GM19395 (cell line): ENCODE data around the gene PRKG1.
A peak's percentile ranks its signal among the peaks of the same experiment; 100 is the strongest.

Experiments
- ATAC-seq: cut with Tn5 transposase; IDR thresholded peaks from one replicate; pipeline ENCODE4 v1.9.1; 2021; ENCODE audit warnings: mild to moderate bottlenecking, moderate library complexity; ENCODE audit not compliant: unreplicated experiment

The PRKG1 gene

GRCh38 chr10:52259426-52259812 is 1185.1 kb downstream of the PRKG1 start:
- no peak for ATAC-seq

- no peak for ATAC-seq
Observed at GRCh38 chr10:52261362-52261761, 1187.1 kb downstream of the PRKG1 start.

DNA sequence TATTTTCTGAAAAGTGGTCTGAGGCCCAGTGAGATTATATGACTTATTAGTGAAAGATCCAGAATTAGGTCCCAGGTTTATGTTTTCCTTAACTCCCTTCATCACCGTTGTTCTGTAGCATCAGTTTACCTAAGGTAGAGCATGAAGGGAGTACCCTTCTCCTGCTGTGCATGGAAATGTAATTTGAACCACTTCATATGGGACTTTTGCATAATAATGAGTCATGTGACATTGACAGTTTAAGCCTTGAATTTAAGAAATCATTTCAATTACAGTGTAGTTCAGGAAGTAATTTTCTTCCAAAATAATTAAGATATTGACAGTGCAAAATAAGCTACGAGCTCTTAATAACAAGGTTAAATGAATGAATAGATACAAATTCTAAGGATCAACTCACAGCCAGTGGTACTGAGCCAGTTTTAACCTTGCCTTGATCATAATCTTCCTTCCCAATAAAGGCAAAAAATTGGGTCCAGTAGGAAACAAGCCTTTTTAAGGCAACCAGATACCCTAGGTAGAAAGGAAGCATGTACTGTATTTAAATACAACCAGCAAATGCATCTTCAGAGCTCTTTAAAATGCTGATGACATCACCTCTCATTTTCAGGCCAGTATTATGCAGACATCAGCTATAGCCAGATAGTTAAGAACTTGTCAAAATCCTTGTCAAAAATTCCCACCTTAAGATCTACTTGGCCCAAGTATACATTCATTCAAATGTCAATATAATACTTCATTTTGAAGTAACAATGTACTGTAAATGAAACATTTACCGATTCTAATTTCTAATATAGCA is 1191.0 kb downstream of the PRKG1 start:
- ATAC-seq: no peak

GRCh38 chr10:52266858-52267257 is 1192.6 kb downstream of the PRKG1 start:
- no peak for ATAC-seq

DNA sequence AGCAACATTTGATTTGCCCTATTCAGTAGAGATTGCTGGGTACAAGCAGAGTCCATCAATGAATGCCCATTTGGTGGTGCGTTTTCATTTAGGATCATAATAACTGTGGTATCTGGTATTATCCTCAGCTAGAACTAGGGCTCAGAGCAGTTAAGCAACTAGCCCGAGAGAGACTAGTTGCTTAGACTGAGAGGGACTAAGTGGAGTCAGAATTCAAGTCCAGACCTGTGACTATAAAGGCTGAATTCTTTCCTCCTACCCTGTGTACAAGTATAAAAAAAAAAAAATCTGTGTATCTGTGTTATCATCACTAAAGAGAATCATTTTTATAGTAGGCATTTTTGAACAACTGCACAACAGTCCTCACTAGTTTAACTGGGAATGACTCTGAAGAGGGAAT is 1194.5 kb downstream of the PRKG1 start:
- ATAC-seq: no peak

DNA sequence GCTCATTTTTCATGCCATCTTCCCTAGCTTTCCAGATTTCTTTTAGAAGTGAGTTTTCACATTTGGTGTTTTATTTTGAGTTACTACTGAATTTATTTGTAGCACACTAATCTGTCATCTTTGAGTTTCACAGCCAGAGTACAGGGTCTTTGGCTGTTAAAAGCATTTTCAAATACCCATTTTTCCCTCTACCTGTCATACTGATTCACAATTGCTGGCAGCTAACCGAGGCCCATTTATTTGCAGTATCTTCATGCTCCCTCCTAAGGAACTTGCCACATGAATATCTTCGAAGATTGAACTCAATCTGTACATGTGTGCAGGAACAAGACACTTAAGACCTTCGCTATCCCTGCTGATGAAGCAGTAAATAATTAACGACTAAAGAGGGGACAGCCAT is 1194.9 kb downstream of the PRKG1 start:
- ATAC-seq: no peak

GRCh38 chr10:52276163-52276562 is 1201.9 kb downstream of the PRKG1 start:
- ATAC-seq: no peak

DNA sequence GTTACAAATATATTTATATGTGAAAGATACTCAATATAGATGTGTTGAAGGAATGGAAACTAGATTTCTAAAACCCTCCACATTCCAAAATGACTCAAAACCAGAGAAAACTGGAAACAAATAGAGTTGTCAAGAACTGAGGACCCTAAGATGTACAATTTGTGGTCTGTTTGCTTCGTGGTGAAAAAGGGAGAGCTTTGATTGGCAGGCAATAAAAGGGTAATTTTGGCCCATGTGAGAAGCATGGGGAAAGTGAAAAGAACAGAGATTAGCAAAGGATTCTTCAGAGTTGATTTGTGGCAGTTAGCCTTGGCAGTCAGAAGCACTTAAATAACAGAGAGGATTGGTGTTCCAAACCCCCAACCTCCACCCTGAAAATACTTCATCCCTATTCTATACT is 1202.7 kb downstream of the PRKG1 start:
- no peak for ATAC-seq

- no peak for ATAC-seq
Observed at GRCh38 chr10:52279546-52279945, 1205.3 kb downstream of the PRKG1 start.

GRCh38 chr10:52280051-52280450 is 1205.8 kb downstream of the PRKG1 start:
- ATAC-seq: no peak

DNA sequence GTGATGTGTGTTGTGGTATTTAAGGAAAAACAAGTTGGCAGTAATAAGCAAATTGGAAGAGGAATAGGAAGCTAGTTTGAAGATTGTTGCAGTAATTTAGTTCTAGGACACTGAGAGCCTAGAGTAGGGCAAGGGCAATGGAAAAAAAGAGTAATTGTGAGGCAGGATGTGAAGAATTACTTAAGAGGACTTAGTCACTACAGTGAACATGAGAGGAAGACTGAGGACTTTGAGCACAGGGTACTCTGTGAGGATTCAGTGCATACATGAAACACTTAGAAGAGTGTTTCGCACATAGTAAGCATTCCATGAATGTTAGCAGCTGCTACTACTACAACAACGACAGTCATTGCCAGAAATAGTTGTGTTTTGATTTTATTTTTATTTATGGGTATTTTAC is 1208.9 kb downstream of the PRKG1 start:
- no peak for ATAC-seq

- ATAC-seq: no peak
Observed at GRCh38 chr10:52284416-52285013, 1210.2 kb downstream of the PRKG1 start.

DNA sequence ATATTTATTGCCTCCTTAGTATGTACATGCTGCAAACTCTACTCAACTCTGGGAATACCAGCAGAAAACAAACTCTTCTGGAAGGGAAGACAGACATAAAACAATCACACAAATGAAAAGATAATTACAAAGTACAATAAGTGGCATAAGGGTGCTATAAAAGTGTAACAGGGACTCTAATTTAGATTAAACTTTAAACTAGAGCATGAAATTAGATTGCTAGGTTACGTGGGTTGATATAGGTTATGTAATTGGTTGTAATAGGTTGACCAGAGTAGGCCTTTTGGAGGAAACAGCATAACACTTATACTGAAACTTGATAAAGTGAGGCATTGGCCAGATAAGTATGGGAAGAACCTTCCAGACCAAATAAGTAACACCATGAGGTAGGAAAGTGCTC is 1213.6 kb downstream of the PRKG1 start:
- ATAC-seq: no peak

DNA sequence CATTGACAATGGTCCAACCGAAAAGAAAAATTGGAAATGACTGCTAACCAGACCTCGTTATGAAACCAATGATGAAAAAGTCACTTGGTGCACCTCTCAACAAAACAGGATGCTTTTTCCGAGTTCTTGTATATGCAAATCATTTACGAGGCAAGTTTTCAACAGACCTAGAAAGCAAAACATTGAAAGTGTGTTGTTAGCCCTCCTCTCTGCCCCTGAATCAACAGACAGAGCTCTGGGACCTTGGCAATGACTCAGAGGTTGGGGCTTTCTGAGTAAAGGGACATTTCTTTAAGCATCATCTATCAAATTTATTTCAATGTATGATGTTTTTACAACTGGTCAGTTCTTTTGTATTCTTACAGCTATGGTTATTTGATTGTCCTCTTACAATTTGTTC is 1223.5 kb downstream of the PRKG1 start:
- ATAC-seq: no peak

DNA sequence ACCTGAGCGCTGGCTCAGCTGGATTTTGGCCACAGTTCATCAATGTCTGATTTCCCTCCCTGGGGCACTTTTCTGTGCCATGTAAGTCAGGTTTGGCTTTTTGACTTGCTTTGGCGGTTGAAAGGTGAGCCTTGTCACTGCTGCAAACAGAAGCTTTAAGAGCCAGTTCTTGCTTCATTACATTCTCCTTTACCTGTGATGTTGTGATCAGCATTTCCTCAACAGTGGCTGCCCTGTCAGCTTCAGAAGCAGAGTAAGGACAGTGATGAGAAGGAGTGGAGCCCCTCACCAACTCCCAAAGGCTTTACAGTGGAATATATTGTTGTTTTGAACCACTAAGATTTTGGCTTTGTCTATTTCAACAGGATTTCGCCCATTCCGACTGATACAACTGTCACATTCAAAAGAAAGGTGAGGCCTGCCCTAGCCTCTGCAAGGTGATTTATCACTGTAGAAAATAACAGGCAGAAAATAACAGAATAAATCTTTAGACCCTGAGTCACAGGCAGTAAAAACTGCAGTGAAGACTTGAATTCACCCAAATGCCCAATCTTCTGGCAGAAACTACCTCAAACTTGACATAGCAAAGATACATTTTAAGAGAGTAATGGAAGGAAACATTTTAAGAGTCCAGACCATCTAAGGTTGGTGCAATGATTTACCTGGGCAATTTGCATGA is 1226.5 kb downstream of the PRKG1 start:
- no peak for ATAC-seq

DNA sequence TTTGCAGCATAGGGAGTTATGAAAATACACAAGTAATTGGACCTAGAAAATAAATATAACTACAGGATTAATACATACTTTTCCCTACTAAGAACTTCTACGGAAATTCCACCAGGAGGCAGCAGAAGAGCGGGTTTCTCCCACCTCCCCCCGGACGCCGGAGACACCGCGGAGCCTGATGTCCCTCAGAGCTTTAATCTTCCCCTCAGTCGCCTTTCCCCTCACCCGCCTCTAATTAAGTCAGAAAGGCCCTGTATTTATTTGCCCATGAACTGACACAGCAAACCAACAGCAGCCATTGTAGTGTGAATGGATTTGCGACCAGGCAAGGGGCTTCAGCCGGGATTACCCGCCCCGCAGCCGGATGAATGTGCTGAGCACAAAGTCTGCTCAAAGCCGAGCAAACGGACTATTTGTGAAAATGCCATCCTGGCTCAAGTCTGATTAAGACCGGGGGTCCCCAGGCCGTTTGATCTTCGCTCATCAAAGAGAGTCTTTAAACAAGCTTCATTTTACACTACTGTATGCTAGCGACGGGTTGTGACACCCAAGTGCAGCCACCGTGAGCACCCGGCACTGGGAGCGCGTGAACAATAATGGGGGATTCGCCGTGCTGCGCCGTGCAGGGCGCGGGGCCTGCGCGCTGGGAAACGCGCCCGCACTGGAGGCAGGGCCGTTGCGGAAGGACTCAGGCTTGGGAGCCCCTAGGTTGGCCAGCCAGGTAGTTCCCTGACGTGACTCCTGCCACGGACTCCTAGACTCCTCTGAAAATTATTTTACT is 1234.2 kb downstream of the PRKG1 start:
- peak; percentile 83 for ATAC-seq

DNA sequence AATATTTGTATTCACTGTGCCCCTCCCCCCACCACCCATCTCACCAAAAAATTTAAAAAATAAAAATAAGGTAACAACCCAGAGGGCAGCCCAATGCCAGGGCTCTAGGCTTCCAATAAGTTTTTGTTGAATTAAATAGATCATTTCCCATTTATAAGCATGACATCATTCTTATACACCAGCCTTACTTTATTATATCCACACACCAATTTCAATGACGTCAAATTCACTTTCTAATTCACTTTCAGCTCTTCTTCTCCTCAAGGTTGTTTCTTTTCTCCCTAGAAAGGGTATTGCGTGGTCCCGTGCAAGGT is 1238.6 kb downstream of the PRKG1 start:
- ATAC-seq: no peak

DNA sequence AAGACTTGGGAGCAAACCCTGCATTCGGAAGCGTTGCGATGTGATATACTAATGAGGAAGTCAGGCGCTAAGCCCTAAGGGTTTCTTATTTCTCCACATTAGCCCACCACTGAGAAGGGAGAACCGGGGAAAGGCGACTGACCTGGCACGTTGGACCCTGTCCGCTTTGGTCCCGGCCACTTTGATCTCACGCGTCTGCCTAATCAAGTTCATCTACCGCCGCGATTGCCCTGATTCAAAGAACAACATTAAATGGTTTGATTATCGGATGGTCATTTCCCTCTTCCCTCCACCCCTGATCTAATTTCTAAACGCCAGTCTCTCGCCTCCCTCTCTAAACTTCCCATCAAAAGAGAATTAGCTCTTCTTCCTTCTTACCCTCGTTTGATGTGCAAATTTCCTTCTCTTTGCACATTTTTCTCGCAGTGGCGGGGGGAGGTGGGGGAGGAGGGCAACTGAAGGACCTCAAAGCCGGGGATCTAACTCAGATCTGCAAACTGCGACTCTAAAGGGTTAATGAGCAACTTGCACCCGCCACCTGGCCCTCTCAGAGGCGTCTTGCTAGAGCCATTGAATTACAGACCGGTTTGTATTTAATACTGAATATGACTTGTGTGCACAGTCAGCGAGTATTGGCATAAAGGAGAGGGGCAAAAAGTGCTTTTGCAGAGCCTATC is 1239.1 kb downstream of the PRKG1 start:
- ATAC-seq: no peak

DNA sequence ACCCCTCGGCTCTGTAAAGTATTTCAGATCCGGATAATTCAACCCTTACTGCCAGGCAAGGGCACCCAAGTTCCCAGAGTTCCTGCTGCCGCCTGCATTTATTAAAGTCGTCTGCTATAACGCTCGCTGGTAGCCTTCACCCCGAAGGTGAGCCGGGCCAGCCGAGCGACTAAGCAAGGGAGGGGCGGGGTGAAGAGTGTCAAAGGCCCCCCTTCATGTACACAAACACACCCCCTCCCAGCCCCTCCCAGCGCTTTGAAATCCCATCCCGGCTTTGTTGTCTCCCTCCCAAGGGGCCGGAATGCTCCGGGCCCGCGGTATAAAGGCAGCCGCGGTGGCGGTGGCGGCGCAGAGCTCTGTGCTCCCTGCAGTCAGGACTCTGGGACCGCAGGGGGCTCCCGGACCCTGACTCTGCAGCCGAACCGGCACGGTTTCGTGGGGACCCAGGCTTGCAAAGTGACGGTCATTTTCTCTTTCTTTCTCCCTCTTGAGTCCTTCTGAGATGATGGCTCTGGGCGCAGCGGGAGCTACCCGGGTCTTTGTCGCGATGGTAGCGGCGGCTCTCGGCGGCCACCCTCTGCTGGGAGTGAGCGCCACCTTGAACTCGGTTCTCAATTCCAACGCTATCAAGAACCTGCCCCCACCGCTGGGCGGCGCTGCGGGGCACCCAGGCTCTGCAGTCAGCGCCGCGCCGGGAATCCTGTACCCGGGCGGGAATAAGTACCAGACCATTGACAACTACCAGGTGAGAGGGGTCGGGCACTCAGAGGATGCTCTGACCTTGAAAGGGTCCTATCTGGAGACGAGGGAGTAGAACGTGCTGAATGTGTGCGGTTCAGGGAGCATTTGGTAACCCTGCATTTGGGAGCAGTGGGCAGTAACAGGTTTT is 1239.9 kb downstream of the PRKG1 start, which contains the start of gene DKK1:
Gene DKK1, plus strand, starts transcription at position 349 of the 889 bp plus-strand sequence. Its CDS starts 154 bp downstream, at position 503.
- no peak for ATAC-seq
